HG03575 (cell line): Measurements from ENCODE around the gene CIZ1.

Source experiments
- ATAC-seq: cut with Tn5 transposase; IDR thresholded peaks from one replicate; pipeline ENCODE4 v1.9.1; 2021; ENCODE audit not compliant: unreplicated experiment, insufficient number of reproducible peaks, low FRiP score; ENCODE audit errors: extremely low read depth

CIZ1 gene

GRCh38 chr9:128215491-128216409, 24.4 kb upstream of the CIZ1 start:
- no peak for ATAC-seq

- ATAC-seq = no peak
Observed at GRCh38 chr9:128214571-128215490, 23.5 kb upstream of the CIZ1 start.

- no peak for ATAC-seq
Observed at GRCh38 chr9:128213746-128214497, 22.6 kb upstream of the CIZ1 start.

- ATAC-seq = no peak
Observed at GRCh38 chr9:128211981-128212281, 20.6 kb upstream of the CIZ1 start.

GRCh38 chr9:128211186-128211980, 20.0 kb upstream of the CIZ1 start:
- no peak for ATAC-seq

- ATAC-seq = no peak
Observed at GRCh38 chr9:128208946-128209669, 17.7 kb upstream of the CIZ1 start.

GRCh38 chr9:128208386-128208785, 17.0 kb upstream of the CIZ1 start:
- ATAC-seq = no peak

GRCh38 chr9:128206916-128207910, 15.8 kb upstream of the CIZ1 start:
- ATAC-seq = no peak

GRCh38 chr9:128206484-128206883, 15.1 kb upstream of the CIZ1 start:
- ATAC-seq = no peak

- ATAC-seq = no peak
Observed at GRCh38 chr9:128205296-128205944, 14.0 kb upstream of the CIZ1 start.

GRCh38 chr9:128204858-128205257, 13.5 kb upstream of the CIZ1 start:
- ATAC-seq = no peak

- ATAC-seq = no peak
Observed at GRCh38 chr9:128203707-128204551, 12.6 kb upstream of the CIZ1 start.

- ATAC-seq = no peak
Observed at GRCh38 chr9:128203024-128203706, 11.8 kb upstream of the CIZ1 start, which contains the start of gene DNM1. Gene DNM1 (plus strand): TSS chr9:128203379. CDS start chr9:128203471, 92 bp downstream.

- no peak for ATAC-seq
Observed at GRCh38 chr9:128202648-128203023, 11.3 kb upstream of the CIZ1 start.
